ENCODE data around the gene STARD10.

Gene STARD10

GRCh38 chr11:72768581-72768980 is 25.3 kb downstream of the STARD10 start:
- no peak overlapping the region for H3K4me3 ChIP-seq (replicated peaks; ENCODE audit: low read depth, low read length)

GRCh38 chr11:72767203-72768062 is 26.4 kb downstream of the STARD10 start:
- no peak overlapping the region for H3K4me3 ChIP-seq (replicated peaks; ENCODE audit: low read depth, low read length)
- no peak for TF ChIP-seq CTCF (IDR thresholded peaks at IDR 0.05; ENCODE audit: low read depth, low read length, missing control alignments)
- DNase-seq (ENCODE audit: extremely low read depth, low read depth) = no peak

More at GRCh38 chr11:72768581-72768980, 25.3 kb downstream of the STARD10 start:
- DNase-seq (ENCODE audit: extremely low read depth, low read depth) = no peak
- no peak for TF ChIP-seq CTCF (IDR thresholded peaks at IDR 0.05; ENCODE audit: low read depth, low read length, missing control alignments)

- DNase-seq (ENCODE audit: extremely low read depth, low read depth) = no peak
- no peak for TF ChIP-seq CTCF (IDR thresholded peaks at IDR 0.05; ENCODE audit: low read depth, low read length, missing control alignments)
- no peak overlapping the region for H3K4me3 ChIP-seq (replicated peaks; ENCODE audit: low read depth, low read length)
Observed at GRCh38 chr11:72766152-72766902, 27.5 kb downstream of the STARD10 start.

- no peak for DNase-seq (ENCODE audit: extremely low read depth, low read depth)
- TF ChIP-seq CTCF (IDR thresholded peaks at IDR 0.05; ENCODE audit: low read depth, low read length, missing control alignments) = no peak
- no peak overlapping the region for H3K4me3 ChIP-seq (replicated peaks; ENCODE audit: low read depth, low read length)
Observed at GRCh38 chr11:72764503-72764902, 29.3 kb downstream of the STARD10 start.

- DNase-seq (ENCODE audit: extremely low read depth, low read depth) = no peak
- TF ChIP-seq CTCF (IDR thresholded peaks at IDR 0.05; ENCODE audit: low read depth, low read length, missing control alignments) = no peak
- H3K4me3 ChIP-seq (replicated peaks; ENCODE audit: low read depth, low read length) = no peak overlapping the region
Observed at GRCh38 chr11:72763823-72764222, 30.0 kb downstream of the STARD10 start.

- TF ChIP-seq CTCF (IDR thresholded peaks at IDR 0.05; ENCODE audit: low read depth, low read length, missing control alignments) = no peak
- H3K4me3 ChIP-seq (replicated peaks; ENCODE audit: low read depth, low read length) = no peak overlapping the region
- no peak for DNase-seq (ENCODE audit: extremely low read depth, low read depth)
Observed at GRCh38 chr11:72762641-72763304, 31.1 kb downstream of the STARD10 start.

Data from HFF-Myc (cell line).